Measurements from ENCODE around the gene TKT.

TKT gene

DNA sequence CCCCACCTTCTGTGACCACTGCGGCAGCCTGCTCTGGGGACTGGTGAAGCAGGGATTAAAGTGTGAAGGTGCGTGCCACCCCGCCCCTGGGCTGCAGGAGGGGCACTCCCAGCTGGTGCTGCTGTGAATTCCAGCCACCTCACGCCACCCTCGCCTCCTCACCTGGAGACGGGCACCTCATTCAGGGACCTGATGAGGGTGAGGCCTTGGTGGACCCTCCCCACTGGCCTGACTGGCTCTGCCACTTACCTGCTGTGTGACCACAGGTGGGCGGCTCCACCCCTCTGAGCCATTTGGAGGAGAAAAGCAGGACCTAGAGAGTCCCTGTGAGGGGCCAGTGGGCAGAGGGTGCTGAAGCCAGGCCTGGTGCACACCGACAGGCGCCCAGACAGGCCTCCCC is 72.3 kb downstream of the TKT start:
- in situ Hi-C loops (cut with MboI; ENCODE audit: low sequenced_read_pairs), result no loop called here

DNA sequence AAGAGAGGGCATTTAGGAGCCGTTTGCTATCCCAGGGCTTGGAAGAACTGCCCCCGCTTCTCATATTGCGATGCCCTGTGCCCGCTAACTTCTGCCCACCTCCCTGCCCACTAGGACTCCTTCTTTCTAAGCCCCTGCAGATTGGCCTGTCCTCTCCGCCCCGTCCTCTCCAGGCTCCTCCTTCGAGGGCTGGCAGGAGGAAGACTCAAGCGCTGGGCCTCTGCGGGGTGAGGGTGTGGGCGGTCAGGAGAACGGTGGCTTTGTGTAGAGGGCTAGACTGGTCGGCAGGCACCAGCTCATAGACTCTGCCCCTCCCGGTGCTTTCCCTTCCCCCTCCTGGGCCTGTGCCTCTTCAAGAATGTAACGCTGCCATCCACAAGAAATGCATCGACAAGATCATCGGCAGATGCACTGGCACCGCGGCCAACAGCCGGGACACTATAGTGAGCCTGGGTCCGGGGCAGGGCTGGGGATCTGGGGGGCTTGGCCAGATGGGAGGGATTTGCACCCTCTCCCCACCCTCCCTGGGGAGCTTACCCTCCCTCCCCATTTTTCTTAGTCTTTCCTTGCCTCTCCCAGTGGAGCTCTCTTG is 73.0 kb downstream of the TKT start:
- in situ Hi-C loops (cut with MboI; ENCODE audit: low sequenced_read_pairs), result no loop called here

DNA sequence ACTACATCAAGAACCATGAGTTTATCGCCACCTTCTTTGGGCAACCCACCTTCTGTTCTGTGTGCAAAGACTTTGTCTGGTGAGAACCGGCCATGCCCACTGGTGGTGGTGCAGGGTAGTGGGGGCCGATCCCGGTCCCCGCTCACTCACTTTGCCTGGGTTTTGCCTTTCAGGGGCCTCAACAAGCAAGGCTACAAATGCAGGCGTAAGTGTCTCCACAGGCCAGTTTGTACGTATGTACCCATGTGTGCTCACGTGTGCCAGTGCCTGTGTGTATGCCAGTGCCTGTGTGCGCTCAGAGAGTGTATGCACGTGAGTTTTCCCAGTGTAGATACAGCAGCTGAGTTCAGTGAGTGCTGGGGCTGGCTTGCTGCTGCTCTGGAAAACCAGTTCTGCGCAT is 74.3 kb downstream of the TKT start:
- in situ Hi-C loops (cut with MboI; ENCODE audit: low sequenced_read_pairs), result no loop called here

DNA sequence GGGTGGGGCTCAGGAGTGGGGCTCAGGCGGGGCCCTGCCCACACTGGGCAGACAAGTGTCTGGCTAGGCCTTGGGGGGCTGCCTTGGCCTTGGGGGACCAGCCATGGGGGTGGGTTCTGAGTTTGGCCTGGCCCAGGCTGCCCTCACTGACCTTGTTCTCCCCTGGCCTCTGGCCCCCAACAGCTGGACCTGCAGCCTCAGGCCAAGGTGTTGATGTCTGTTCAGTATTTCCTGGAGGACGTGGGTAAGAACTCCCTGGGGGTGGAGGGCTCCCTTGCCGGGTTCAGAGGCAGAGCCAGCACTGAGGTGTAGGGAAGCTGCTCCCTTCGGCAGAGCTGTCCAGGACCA is 74.8 kb downstream of the TKT start:
- in situ Hi-C loops (cut with MboI; ENCODE audit: low sequenced_read_pairs), result no loop called here

DNA sequence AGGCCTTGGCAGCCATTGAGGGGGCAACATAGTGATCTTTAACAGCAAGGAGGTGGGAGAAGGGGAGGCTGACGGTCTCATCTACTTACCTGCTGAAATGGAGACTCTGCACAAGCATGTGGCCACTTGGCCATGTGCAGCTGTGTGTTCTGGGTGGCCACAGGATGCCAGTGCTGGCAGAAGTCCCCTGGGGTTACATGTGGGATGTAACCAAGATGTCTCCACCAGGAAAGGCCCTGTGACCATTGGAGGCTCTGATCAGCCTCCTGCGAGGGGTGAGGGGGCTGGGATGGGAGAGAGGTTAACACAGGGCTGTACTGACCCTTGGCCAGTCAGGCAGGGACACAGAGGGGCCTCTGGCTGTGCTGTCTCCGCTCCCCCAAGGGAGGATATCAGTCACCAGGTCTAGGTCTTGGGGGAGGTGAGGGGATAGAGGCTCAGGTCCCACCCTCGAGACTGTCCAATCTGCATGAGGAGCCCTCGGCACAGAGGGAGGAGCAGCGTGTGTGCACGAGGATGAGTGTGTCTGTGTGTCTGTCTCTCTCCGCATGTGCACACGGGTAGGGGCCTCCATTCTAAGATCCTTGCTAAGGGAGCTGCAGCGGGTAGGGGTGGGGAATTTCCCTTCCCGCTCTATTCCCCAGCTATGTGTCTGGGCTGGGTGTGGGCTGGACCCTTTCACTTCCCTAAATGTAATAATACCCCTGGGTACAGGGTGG is 75.4 kb downstream of the TKT start:
- in situ Hi-C loops (cut with MboI; ENCODE audit: low sequenced_read_pairs), result no loop called here

DNA sequence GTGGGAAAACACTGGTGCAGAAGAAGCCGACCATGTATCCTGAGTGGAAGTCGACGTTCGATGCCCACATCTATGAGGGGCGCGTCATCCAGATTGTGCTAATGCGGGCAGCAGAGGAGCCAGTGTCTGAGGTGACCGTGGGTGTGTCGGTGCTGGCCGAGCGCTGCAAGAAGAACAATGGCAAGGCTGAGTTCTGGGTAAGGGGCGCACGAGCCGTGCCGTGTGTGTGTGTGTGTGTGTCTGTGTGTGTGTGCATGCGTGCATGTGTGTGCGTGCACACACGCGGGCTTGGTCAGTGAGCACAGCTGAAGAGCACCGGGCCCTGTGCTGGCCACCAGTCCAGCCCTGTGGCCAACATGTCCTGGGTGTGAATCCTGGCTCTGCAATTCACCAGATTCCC is 76.2 kb downstream of the TKT start:
- in situ Hi-C loops (cut with MboI; ENCODE audit: low sequenced_read_pairs), result no loop called here

DNA sequence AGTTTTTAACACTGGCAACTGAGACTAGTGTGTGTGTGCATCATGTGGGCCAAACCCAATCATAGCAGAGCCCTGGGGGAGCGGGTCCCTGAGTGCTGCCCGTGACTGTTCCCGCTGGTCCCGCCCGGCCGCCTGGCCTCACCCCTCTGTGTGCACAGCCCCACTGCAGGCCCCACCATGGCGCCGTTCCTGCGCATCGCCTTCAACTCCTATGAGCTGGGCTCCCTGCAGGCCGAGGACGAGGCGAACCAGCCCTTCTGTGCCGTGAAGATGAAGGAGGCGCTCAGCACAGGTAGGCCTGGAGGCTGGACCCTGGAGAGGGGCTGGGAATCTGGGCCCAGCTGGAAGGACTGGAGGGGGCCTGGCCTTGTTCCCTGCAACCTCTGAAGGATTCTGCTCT is 77.6 kb downstream of the TKT start:
- in situ Hi-C loops (cut with MboI; ENCODE audit: low sequenced_read_pairs), result no loop called here

DNA sequence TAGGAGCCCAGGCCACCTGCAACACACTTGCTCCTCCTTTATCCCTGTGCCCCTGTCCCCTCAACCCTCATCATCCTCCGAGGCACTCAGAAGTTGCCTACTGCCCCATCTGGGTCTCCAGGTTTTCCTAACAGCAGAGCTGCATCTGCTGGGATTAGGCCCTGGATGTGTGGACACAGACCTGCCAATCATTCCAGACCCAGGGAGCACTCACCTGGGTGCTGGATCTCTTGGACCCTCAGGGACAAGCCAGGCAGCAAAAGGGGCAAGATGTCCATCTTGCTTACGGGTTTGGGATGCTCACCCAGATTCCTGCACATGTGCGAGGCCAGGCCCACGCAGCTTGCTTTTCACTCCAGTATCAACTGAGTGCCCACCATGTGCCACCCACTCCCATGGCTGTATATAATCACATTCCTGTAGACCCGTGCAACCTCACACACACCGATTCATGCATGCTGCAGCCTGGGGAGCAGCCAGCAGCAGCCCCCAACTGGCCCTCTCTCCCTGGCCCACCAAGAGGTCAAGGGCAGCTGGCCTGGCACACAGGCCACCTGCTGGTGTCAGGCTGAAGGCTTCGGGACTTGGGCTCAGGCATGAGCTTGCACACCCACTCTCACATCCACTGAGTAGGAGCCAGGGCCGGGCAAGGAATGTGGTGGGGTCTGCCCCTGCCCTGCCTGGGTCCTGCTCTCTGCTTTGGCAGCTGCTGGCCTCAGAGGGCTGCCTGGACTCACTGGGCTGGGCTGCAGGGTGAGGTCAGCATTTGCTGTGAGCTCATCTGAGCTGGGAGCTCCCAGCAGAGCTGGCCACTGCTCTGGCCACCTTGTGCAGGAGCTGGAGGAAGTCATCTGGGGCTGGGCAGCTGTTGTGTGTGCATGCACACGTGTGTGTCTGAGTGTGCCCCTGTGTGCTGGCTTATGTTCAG is 79.9 kb downstream of the TKT start:
- in situ Hi-C loops (cut with MboI; ENCODE audit: low sequenced_read_pairs), result no loop called here
